MCF 10A (cell line): Measurements from ENCODE around the gene IRX2. TPM values are rescaled to one million over a fixed set of nuclear protein-coding genes. Genes with fewer than 3 reads are reported as not detected.

Experiments
- BruUV-seq: library from RNA; stranded (reverse); fragments of 400-500 nt; replicated peaks from 2 replicates; lab custom pipeline; 2021; lab: Mats Ljungman, UMichigan
- CTCF ChIA-PET: fragments of 300-600 bp; sonication (Branson Sonifier 250); formaldehyde crosslinking; extraction: SDS; loops from one replicate; lab custom pipeline; 2021; ENCODE audit warnings: antibody characterized with exemption, inconsistent platforms; lab: Yijun Ruan, JAX
- POLR2A ChIA-PET: fragments of 300-600, 350-650 bp; sonication (Branson Sonifier 250); formaldehyde crosslinking; extraction: SDS; loops from one replicate; lab custom pipeline; 2020; ENCODE audit warnings: antibody characterized with exemption, inconsistent platforms; lab: Yijun Ruan, JAX
- DNase-seq: peaks from one replicate; pipeline ENCODE4 v3.0.0-alpha.2; 2018; ENCODE audit not compliant: unreplicated experiment
- H3K27ac Mint-ChIP-seq: one replicate; pipeline ENCODE4 v1.8.0; 2022; ENCODE audit warnings: mild to moderate bottlenecking, low read depth, mixed read lengths; ENCODE audit not compliant: unreplicated experiment
- H3K27me3 Mint-ChIP-seq: one replicate; pipeline ENCODE4 v1.8.0; 2022; ENCODE audit warnings: mixed read lengths; ENCODE audit not compliant: insufficient read depth, unreplicated experiment
- H3K36me3 Mint-ChIP-seq: one replicate; pipeline ENCODE4 v1.8.0; 2022; ENCODE audit warnings: mild to moderate bottlenecking, moderate library complexity, mixed read lengths; ENCODE audit not compliant: insufficient read depth, unreplicated experiment
- H3K4me1 Mint-ChIP-seq: one replicate; pipeline ENCODE4 v1.8.0; 2022; ENCODE audit warnings: mixed read lengths; ENCODE audit not compliant: insufficient read depth, unreplicated experiment
- H3K4me3 Mint-ChIP-seq: one replicate; pipeline ENCODE4 v1.8.0; 2022; ENCODE audit warnings: mild to moderate bottlenecking, moderate library complexity, mixed read lengths; ENCODE audit not compliant: unreplicated experiment
- H3K9me3 Mint-ChIP-seq: one replicate; pipeline ENCODE4 v1.8.0; 2022; ENCODE audit warnings: mixed read lengths; ENCODE audit not compliant: unreplicated experiment
- intact Hi-C: fragments of 100-400 bp; cut with micrococcal nuclease; formaldehyde crosslinking; loops from 2 replicates; pipeline ENCODE4 v1.14.1; 2022
- total RNA-seq: library from RNA; stranded (reverse); gene quantifications from 2 replicates; pipeline ENCODE4 v1.2.3, GENCODE V29; 2022
- TF ChIP-seq, protein P1 (sequence below): fragments of 200-600 bp; IDR thresholded peaks from one replicate; pipeline ENCODE4 v1.8.0; 2022; ENCODE audit warnings: antibody characterized with exemption, mild to moderate bottlenecking; ENCODE audit not compliant: unreplicated experiment

IRX2 gene
- total RNA-seq, 1 experiment from 2014 or later: 43.4 TPM

GRCh38 chr5:2759696-2760461 lies 8.4 kb upstream of the IRX2 start:
- no peaks in the 10 kb centered on the region for H3K9me3 Mint-ChIP-seq
- BruUV-seq: no TSS peak
- CTCF ChIA-PET: interaction anchor here (0.6 to 0.8 kb wide), 3 partner anchors 19 to 1496 kb away, joined by 3 to 4 read pairs (median 3); no protein-coding TSS in a partner anchor
- DNase-seq: peak; percentile 67
- H3K27me3 Mint-ChIP-seq: no peaks in the 10 kb centered on the region
- TF ChIP-seq, protein P1, sequence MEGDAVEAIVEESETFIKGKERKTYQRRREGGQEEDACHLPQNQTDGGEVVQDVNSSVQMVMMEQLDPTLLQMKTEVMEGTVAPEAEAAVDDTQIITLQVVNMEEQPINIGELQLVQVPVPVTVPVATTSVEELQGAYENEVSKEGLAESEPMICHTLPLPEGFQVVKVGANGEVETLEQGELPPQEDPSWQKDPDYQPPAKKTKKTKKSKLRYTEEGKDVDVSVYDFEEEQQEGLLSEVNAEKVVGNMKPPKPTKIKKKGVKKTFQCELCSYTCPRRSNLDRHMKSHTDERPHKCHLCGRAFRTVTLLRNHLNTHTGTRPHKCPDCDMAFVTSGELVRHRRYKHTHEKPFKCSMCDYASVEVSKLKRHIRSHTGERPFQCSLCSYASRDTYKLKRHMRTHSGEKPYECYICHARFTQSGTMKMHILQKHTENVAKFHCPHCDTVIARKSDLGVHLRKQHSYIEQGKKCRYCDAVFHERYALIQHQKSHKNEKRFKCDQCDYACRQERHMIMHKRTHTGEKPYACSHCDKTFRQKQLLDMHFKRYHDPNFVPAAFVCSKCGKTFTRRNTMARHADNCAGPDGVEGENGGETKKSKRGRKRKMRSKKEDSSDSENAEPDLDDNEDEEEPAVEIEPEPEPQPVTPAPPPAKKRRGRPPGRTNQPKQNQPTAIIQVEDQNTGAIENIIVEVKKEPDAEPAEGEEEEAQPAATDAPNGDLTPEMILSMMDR: no peak
- no peak overlapping the region for H3K4me3 Mint-ChIP-seq
- intact Hi-C loops: loop anchor here (2.0 kb wide), 1 partner anchor 551 kb away; no protein-coding TSS in a partner anchor
- POLR2A ChIA-PET: interaction anchor here (3.1 to 3.7 kb wide), 2 partner anchors 10 to 20 kb away, joined by 22 to 29 read pairs; no protein-coding TSS in a partner anchor
- H3K4me1 Mint-ChIP-seq: peaks cover 30% of the 10 kb centered on the region
- peak overlapping the region; percentile 86 for H3K27ac Mint-ChIP-seq
- peaks cover 7% of the 10 kb centered on the region for H3K36me3 Mint-ChIP-seq

DNA sequence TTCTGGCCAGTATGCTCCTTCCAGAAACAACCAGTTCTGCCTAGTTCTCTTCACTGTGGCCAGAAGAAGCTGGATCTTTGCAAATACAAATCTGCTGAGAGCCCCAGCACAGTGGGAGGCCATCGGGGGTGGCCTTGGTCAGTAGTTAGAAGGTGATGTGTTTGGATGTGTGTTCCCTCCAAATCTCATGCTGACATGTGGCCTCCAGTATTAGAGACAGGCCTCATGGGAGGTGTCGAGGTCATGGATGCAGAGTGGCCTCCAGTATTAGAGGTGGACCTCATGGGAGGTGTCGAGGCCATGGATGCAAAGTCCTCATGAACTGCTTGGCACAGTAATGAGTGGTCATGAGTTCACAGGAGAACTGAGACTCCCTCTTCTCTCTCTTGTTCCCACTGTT lies 7.6 kb upstream of the IRX2 start:
- Mint-ChIP-seq H3K4me3 (no peak overlapping the region), H3K27me3 (no peaks in the 10 kb centered on the region), H3K9me3 (no peaks in the 10 kb centered on the region), H3K36me3 (peaks cover 7% of the 10 kb centered on the region), H3K27ac (peak overlapping the region; percentile 86), H3K4me1 (peaks cover 34% of the 10 kb centered on the region)
- ChIA-PET POLR2A (interaction anchor here (1.0 to 3.7 kb wide), 6 partner anchors 9 to 837 kb away, joined by 4 to 29 read pairs (median 12); partner anchors contain the start of gene IRX1), CTCF (no interaction called here)
- TF ChIP-seq, protein P1: no peak
- no peak for DNase-seq
- BruUV-seq: no TSS peak
- intact Hi-C loops: loop anchor here (2.0 kb wide), 1 partner anchor 552 kb away; no protein-coding TSS in a partner anchor

DNA sequence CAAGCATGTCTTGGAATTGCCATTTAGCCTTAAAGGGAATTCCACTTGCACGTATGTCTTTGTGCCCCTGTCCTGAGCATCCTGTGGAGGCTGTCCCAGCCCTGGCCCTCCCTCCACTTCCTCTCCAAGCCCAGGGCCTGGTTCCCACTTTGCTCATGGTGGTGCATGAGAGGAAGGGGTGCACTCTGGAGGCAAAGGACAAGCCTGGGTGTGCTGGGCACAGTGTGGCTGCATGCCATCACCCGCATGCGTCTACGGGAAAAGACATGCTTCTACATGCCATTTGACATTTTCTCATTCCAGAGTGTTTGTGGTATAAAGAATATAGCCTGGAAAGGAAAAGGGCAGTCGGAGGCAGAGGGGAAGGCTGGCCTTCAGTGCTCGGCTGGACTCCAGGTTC lies 7.2 kb upstream of the IRX2 start:
- Mint-ChIP-seq H3K27ac (peak overlapping the region; percentile 86), H3K4me1 (peaks cover 37% of the 10 kb centered on the region), H3K4me3 (peak overlapping the region; percentile 23), H3K9me3 (no peaks in the 10 kb centered on the region), H3K27me3 (no peaks in the 10 kb centered on the region), H3K36me3 (peaks cover 9% of the 10 kb centered on the region)
- TF ChIP-seq, protein P1: no peak
- DNase-seq: peak; percentile 87
- ChIA-PET CTCF (interaction anchor here (0.7 to 1.1 kb wide), 2 partner anchors 23 to 39 kb away, joined by 3 read pairs; no protein-coding TSS in a partner anchor), POLR2A (interaction anchor here (0.7 to 3.7 kb wide), 22 partner anchors 9 to 983 kb away, joined by 3 to 29 read pairs (median 4); partner anchors contain the start of gene IRX1)
- intact Hi-C loops: loop anchor here (2.0 kb wide), 1 partner anchor 552 kb away; no protein-coding TSS in a partner anchor
- BruUV-seq: no TSS peak
